ENCODE measurements around the gene VIPR2.

DNA sequence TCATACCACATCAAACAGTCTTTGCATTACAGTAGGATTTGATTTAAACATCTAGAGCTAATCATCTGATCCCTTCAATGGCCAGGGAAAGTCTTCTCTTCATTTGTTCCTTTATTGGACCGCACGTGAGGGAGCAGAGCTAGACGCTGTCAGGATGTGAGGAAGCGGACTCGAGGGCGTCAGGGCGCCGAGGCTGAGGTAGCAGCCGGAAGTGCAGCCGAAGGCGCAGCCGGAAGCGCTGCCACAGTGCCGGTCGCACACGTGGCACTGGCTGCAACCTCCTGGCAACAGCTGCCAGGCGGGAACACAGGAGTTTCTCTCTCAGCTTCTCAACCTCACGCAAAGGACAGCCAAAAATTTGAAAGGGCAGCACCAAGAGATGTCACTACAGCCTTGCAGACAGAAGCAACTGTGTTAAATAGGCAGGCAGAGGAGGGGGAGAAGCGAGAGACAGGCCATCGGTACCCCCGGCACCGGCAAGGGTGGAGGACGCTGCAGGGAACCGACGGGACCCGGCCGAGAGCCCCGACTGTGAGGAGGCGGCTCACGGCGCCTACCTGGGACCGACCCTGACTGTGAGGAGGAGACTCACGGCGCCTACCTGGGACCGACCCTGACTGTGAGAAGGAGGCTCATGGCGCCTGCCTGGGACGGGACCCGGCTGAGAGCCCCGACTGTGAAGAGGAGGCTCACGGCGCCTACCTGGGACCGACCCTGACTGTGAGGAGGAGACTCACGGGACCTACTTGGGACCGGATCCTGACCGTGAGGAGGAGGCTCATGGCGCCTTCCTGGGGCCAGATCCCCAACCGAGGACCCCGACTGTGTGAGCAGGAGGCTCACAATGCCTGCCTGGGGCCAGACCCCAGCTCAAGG lies 32.3 kb downstream of the VIPR2 start:
- TF ChIP-seq POLR2A (IDR thresholded peaks at IDR 0.05) = no peak
- TF ChIP-seq, protein P1, sequence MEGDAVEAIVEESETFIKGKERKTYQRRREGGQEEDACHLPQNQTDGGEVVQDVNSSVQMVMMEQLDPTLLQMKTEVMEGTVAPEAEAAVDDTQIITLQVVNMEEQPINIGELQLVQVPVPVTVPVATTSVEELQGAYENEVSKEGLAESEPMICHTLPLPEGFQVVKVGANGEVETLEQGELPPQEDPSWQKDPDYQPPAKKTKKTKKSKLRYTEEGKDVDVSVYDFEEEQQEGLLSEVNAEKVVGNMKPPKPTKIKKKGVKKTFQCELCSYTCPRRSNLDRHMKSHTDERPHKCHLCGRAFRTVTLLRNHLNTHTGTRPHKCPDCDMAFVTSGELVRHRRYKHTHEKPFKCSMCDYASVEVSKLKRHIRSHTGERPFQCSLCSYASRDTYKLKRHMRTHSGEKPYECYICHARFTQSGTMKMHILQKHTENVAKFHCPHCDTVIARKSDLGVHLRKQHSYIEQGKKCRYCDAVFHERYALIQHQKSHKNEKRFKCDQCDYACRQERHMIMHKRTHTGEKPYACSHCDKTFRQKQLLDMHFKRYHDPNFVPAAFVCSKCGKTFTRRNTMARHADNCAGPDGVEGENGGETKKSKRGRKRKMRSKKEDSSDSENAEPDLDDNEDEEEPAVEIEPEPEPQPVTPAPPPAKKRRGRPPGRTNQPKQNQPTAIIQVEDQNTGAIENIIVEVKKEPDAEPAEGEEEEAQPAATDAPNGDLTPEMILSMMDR (IDR thresholded peaks at IDR 0.05) = no peak
